Omental fat pad (tissue), 4 donors: ENCODE results near the gene MMP17. TPM values are rescaled to one million over a fixed set of nuclear protein-coding genes. Genes with fewer than 3 reads are reported as not detected.

Source experiments
- ATAC-seq: fragments of 150-250 bp; one replicate; pipeline ENCODE4 v1.9.1; 2016; ENCODE audit warnings: mild to moderate bottlenecking, moderate library complexity; ENCODE audit not compliant: low FRiP score
- DNase-seq: peaks from one replicate; pipeline ENCODE4 v3.0.0-alpha.2; 2019; ENCODE audit warnings: low spot score
- total RNA-seq, 4 donors: library from RNA; depleted of rRNA; stranded (reverse); fragments of >200 nt; gene quantifications; one replicate each; pipeline ENCODE4 v1.1.0, GENCODE V29; 2016
- TF ChIP-seq, protein P1 (sequence below), 3 donors: fragments of 450-650 bp; IDR thresholded peaks; one replicate each; pipeline ENCODE4 v1.5.1; 2016 to 2017; ENCODE audit warnings: antibody characterized with exemption in 3 of 3, mild to moderate bottlenecking in 3 of 3, moderate library complexity in 2 of 3

The MMP17 gene
- total RNA-seq, 4 donors from 2014 or later, result 2.3 to 10.9 (median 3.0) TPM

DNA sequence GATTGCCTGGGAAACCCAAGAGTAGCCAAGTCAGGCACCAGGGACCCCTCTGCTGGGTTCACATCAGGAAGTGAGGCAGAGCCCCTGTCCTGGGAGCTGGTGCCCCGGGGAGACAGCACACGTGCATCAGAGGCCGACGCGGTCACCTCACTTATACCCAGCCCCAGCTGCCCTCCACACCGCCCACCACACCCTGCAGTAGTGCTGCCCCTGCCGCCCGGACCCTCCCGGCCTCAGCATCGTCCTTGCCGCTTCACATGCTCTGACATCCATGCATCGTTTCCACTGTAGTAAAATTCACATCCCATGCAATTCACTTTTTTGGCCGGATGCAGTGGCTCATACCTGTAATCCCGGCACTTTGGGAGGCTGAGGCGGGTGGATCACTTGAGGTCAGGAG lies 14.0 kb downstream of the MMP17 start:
- no peak for ATAC-seq
- TF ChIP-seq, protein P1, sequence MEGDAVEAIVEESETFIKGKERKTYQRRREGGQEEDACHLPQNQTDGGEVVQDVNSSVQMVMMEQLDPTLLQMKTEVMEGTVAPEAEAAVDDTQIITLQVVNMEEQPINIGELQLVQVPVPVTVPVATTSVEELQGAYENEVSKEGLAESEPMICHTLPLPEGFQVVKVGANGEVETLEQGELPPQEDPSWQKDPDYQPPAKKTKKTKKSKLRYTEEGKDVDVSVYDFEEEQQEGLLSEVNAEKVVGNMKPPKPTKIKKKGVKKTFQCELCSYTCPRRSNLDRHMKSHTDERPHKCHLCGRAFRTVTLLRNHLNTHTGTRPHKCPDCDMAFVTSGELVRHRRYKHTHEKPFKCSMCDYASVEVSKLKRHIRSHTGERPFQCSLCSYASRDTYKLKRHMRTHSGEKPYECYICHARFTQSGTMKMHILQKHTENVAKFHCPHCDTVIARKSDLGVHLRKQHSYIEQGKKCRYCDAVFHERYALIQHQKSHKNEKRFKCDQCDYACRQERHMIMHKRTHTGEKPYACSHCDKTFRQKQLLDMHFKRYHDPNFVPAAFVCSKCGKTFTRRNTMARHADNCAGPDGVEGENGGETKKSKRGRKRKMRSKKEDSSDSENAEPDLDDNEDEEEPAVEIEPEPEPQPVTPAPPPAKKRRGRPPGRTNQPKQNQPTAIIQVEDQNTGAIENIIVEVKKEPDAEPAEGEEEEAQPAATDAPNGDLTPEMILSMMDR (IDR thresholded peaks at IDR 0.05), result no peak
- no peak for DNase-seq

DNA sequence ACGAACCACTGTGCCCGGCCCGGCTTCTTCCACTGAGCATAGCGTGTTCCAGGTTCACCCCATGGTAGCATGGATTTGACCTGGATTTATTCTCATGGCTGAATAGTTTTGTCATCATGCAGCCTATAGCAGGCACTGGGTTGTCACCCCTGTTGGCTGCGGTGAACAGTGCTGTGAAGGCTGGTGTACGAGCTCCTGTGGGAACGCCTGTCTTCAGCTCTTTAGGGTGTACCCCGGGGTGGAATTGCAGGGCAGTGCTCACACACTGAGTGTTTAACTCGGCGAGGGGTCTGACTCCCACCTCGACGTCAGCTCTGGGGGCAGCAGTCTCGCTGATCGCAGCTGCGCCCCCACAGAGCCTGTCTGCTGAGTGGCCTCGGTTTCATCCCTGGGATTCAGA lies 15.3 kb downstream of the MMP17 start:
- TF ChIP-seq, protein P1 (IDR thresholded peaks at IDR 0.05), result no peak
- no peak for DNase-seq
- ATAC-seq, result no peak

DNA sequence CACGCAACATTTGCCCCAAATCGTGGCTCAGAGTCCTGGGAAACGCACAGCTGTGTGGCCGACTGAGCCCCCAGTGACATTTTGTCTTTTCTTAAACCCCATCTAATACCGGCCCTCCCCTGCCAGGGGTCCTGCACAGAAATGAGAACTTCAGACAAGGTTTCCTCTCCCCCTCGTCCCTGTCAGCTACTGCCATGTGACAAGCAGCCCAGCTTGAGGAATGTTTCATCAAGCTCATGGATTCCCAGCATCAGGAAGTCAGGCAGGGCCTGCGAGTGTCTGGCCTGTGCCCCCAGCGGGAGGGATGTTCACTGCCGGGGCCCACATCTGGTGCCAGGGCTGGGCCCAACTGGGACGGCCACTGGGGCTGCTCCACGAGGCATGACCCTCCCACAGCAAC lies 15.9 kb downstream of the MMP17 start:
- DNase-seq, result no peak
- no peak for ATAC-seq
- TF ChIP-seq, protein P1 (IDR thresholded peaks at IDR 0.05), result no peak

DNA sequence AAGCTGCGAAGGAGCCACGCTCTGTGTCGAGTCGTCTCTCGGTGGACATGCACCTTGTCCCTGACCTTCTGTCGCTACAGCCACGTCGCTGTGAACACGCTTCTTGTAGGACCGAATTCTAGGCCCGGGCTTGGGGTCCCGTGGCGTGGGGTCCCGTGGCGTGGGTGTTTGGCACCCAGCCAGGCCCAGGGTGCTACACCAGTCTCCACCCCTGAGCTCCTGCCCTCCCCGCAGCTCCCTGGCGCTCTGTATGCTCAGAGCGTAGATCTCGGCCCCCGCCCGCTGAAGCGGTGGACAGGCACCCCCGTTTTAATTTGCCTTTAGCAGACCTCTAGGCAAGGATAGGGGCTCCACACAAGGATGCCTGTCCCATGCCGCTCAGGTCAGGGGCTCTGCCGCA lies 16.5 kb downstream of the MMP17 start:
- no peak for ATAC-seq
- TF ChIP-seq, protein P1 (IDR thresholded peaks at IDR 0.05), result no peak

DNA sequence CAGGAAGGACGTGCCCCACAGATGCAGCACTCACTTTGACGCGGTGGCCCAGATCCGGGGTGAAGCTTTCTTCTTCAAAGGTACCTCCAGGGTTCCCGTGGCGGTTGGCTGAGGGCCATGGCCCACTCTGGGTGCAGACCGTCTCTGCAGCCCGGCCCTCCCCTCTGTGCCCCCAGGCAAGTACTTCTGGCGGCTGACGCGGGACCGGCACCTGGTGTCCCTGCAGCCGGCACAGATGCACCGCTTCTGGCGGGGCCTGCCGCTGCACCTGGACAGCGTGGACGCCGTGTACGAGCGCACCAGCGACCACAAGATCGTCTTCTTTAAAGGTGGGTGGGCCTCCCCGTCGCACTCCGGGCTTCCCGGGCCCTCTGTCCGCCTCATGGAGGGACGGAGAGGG lies 16.9 kb downstream of the MMP17 start:
- ATAC-seq, result no peak
- TF ChIP-seq, protein P1 (IDR thresholded peaks at IDR 0.05), result no peak

More for the DNA sequence above, 16.5 kb downstream of the MMP17 start:
- DNase-seq, result no peak

DNA sequence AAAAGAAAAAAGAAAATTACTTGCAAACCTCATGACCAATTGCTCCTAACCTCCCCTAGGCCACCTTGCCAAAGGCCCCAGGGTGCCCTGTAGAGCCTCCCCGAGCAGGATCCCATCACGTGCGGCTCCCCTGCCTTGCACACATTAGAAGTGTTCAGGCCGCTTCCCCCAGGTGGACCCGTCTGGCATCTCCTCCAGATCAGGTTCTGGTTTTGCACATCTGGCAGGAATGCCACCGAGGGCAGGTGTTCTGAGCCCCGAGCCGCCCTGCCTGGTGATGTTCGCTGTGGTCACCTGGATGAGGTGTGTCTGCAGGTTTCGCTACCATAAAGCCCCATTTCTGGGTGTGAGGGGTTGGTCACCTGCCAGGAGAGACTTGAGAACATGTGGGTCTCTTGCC lies 19.3 kb downstream of the MMP17 start:
- no peak for DNase-seq
- ATAC-seq, result no peak
- TF ChIP-seq, protein P1 (IDR thresholded peaks at IDR 0.05), result no peak

More for the DNA sequence above, 16.9 kb downstream of the MMP17 start:
- no peak for DNase-seq

DNA sequence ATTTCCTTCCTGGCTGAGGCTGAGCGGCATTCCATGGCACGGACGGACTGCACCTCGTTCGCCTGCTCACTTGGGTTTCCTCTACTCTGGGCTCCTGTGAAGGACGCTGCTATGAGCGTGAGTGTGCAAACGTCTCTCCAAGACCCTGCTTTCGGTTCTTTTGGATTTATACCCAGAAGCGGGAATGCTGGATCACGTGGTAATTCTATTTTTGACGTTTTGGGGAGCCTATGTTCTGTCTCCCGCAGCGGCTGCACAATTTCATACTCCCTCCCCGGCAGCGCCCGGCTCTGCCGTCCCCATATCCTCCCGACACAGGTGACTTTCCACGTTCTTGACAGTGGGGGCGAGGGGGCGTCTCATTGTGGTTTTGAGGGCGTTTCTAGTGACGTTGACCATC lies 20.6 kb downstream of the MMP17 start:
- TF ChIP-seq, protein P1 (IDR thresholded peaks at IDR 0.05), result no peak
- no peak for ATAC-seq
- DNase-seq, result no peak
